VCaP (cell line): ENCODE data around the gene TRIM77.
"Not testable (repeated sequence)": the region's sequence is repeated elsewhere in the genome, so short reads cannot be mapped to it uniquely, and the experiment has no call there.

Experiments
- H3K27ac ChIP-seq: fragments of 450-650 bp; 2 replicates; pipeline ENCODE4 v1.5.1; 2017
- CTCF ChIP-seq: fragments of 450-650 bp; conservative IDR thresholded peaks from 2 replicates; pipeline ENCODE4 v1.5.1; 2017; ENCODE audit warnings: mild to moderate bottlenecking, moderate library complexity

TRIM77 gene

GRCh38 chr11:89737116-89737515 is 27.0 kb downstream of the TRIM77 start:
- peak overlapping the region; percentile 65 for H3K27ac ChIP-seq
- TF ChIP-seq CTCF = no peak

- not testable (repeated sequence) for H3K27ac ChIP-seq
Measured at GRCh38 chr11:89741406-89741805, 31.3 kb downstream of the TRIM77 start.

- not testable (repeated sequence) for H3K27ac ChIP-seq
Measured at GRCh38 chr11:89744158-89744557, 34.1 kb downstream of the TRIM77 start.

GRCh38 chr11:89750822-89751221 is 40.7 kb downstream of the TRIM77 start:
- not testable (repeated sequence) for H3K27ac ChIP-seq
